ENCODE measurements around the gene SSBP1. TPM values are rescaled to one million over a fixed set of nuclear protein-coding genes. Genes with fewer than 3 reads are reported as not detected.

SSBP1 gene
- total and polyA plus RNA-seq, 2 donors (not counting 3 experiments of a cell fraction or from before 2014, with no cell fraction given): 77.9 to 169 TPM

DNA sequence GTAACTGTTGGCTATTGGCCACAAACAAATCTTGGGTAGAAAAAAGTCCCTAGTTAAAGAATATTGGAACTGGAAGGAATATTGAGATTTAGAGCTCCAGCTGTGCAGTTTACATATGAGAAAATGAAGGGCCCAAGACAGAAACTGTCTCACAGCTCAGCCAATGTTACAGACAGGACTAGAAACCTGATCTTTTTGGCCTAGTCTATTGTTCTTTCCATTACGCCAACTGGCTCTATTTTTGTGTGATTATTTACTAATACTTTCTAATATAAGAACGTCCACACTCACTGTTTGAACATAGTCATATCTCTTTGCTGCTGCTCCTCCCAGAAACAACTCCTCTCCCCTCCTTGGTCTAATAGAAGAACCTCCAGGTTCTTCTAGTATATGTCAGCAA lies 28.8 kb upstream of the SSBP1 start:
- ChIA-PET CTCF (interaction anchor here (1.3 to 3.9 kb wide), 6 partner anchors 8 to 76 kb away, joined by 3 to 36 read pairs (median 6); partner anchors contain the start of gene DENND11), POLR2A (no interaction called here)
- BruUV-seq (replicated peaks): no TSS peak
- no peak for FAIRE-seq
- Histone ChIP-seq H2AFZ (ENCODE audit: low read depth, low read length) (no peak overlapping the region), H3K27ac (ENCODE audit: insufficient read depth, low read depth, low read length) (no peak overlapping the region), H3K79me2 (ENCODE audit: control insufficient read depth, insufficient read depth, low read length) (no peaks in the 10 kb centered on the region), H3K4me1 (ENCODE audit: control insufficient read depth, extremely low read depth, insufficient read depth, low read length) (no peaks in the 10 kb centered on the region), H3K36me3 (ENCODE audit: control insufficient read depth in 2 of 2, extremely low read depth in 1 of 2, insufficient read depth in 2 of 2, low read length in 2 of 2) (no peaks in the 10 kb centered on the region), H3K9me3 (replicated peaks; ENCODE audit: control insufficient read depth, insufficient read depth, low read length) (no peaks in the 10 kb centered on the region), H3K4me3 (replicated peaks in 1 of 3; ENCODE audit: insufficient read depth in 1 of 3, low read depth in 1 of 3, low read length in 3 of 3) (no peak overlapping the region), H3K9me1 (replicated peaks; ENCODE audit: control insufficient read depth, extremely low read depth, insufficient read depth, low read length) (no peaks in the 10 kb centered on the region), H4K20me1 (replicated peaks; ENCODE audit: control insufficient read depth, extremely low read depth, insufficient read depth, low read length) (no peaks in the 10 kb centered on the region), H3K27me3 (ENCODE audit: control insufficient read depth in 2 of 2, insufficient read depth in 2 of 2, low read length in 2 of 2) (peaks cover 12 to 13% of the 10 kb centered on the region in 2 experiments), H3K9ac (replicated peaks; ENCODE audit: extremely low read depth, insufficient read depth, low read length) (no peak overlapping the region), H3K4me2 (ENCODE audit: insufficient read depth, low read length) (no peak overlapping the region)
- intact Hi-C loops (cut with micrococcal nuclease): no loop called here
- TF ChIP-seq, protein P1, sequence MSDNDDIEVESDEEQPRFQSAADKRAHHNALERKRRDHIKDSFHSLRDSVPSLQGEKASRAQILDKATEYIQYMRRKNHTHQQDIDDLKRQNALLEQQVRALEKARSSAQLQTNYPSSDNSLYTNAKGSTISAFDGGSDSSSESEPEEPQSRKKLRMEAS (IDR thresholded peaks at IDR 0.05; ENCODE audit: insufficient read depth, insufficient read length): no peak
- TF ChIP-seq EZH2 (IDR thresholded peaks at IDR 0.05; ENCODE audit: borderline replicate concordance, low read depth, low read length, severe bottlenecking) (no peak), POLR2AphosphoS5 (IDR thresholded peaks at IDR 0.05; ENCODE audit: insufficient read depth, low read depth, low read length) (no peak)
- TF ChIP-seq, protein P2, sequence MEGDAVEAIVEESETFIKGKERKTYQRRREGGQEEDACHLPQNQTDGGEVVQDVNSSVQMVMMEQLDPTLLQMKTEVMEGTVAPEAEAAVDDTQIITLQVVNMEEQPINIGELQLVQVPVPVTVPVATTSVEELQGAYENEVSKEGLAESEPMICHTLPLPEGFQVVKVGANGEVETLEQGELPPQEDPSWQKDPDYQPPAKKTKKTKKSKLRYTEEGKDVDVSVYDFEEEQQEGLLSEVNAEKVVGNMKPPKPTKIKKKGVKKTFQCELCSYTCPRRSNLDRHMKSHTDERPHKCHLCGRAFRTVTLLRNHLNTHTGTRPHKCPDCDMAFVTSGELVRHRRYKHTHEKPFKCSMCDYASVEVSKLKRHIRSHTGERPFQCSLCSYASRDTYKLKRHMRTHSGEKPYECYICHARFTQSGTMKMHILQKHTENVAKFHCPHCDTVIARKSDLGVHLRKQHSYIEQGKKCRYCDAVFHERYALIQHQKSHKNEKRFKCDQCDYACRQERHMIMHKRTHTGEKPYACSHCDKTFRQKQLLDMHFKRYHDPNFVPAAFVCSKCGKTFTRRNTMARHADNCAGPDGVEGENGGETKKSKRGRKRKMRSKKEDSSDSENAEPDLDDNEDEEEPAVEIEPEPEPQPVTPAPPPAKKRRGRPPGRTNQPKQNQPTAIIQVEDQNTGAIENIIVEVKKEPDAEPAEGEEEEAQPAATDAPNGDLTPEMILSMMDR (IDR thresholded peaks at IDR 0.05; ENCODE audit: extremely low read depth in 1 of 2, insufficient read depth in 1 of 2, low read depth in 1 of 2, low read length in 2 of 2): no peak
- DNase-seq (ENCODE audit: low read depth, low spot score): no peak
- dilution Hi-C loops (cut with MboI; ENCODE audit: extremely low pct_ligation_motif_present, low sequenced_read_pairs): no loop called here

DNA sequence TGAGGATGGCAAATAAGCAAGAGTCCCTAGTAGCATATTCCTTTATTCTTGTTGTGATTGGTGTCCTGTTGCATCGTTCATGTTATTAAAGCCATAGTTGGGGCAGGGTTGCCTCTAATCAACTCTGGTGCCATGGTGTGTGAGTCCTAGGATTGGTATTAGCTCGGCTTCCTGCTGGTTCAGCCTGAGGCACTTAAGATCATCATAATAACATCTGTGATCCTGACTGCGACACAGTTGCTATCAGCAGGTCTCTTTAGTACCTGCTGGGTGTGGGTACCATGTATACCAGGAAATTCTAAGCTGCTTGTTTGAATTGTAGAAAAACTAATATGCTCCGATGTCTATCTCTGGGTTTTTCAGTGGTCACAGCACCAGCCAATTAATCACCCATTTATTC lies 28.4 kb upstream of the SSBP1 start:
- POLR2A ChIA-PET: no interaction called here
- intact Hi-C loops (cut with micrococcal nuclease): no loop called here

More for the DNA sequence above, 28.4 kb upstream of the SSBP1 start:
- H3K9ac ChIP-seq (replicated peaks; ENCODE audit: extremely low read depth, insufficient read depth, low read length): no peak overlapping the region
- H3K4me3 ChIP-seq (replicated peaks in 1 of 3; ENCODE audit: insufficient read depth in 1 of 3, low read depth in 1 of 3, low read length in 3 of 3): no peak overlapping the region
- H4K20me1 ChIP-seq (replicated peaks; ENCODE audit: control insufficient read depth, extremely low read depth, insufficient read depth, low read length): no peaks in the 10 kb centered on the region
- BruUV-seq (replicated peaks): no TSS peak
- no peak overlapping the region for H3K4me2 ChIP-seq (ENCODE audit: insufficient read depth, low read length)
- no peaks in the 10 kb centered on the region for H3K9me1 ChIP-seq (replicated peaks; ENCODE audit: control insufficient read depth, extremely low read depth, insufficient read depth, low read length)
- no peak for DNase-seq (ENCODE audit: low read depth, low spot score)
- no peak overlapping the region for H2AFZ ChIP-seq (ENCODE audit: low read depth, low read length)
- H3K27me3 ChIP-seq (ENCODE audit: control insufficient read depth in 2 of 2, insufficient read depth in 2 of 2, low read length in 2 of 2): peaks cover 8 to 9% of the 10 kb centered on the region in 2 experiments
- H3K9me3 ChIP-seq (replicated peaks; ENCODE audit: control insufficient read depth, insufficient read depth, low read length): no peaks in the 10 kb centered on the region
- no peak overlapping the region for H3K27ac ChIP-seq (ENCODE audit: insufficient read depth, low read depth, low read length)
- H3K4me1 ChIP-seq (ENCODE audit: control insufficient read depth, extremely low read depth, insufficient read depth, low read length): no peaks in the 10 kb centered on the region
- dilution Hi-C loops (cut with MboI; ENCODE audit: extremely low pct_ligation_motif_present, low sequenced_read_pairs): no loop called here
- no peak for FAIRE-seq
- CTCF ChIA-PET: interaction anchor here (0.6 to 3.9 kb wide), 6 partner anchors 8 to 76 kb away, joined by 3 to 36 read pairs (median 6); partner anchors contain the start of gene DENND11
- no peaks in the 10 kb centered on the region for H3K36me3 ChIP-seq (ENCODE audit: control insufficient read depth in 2 of 2, extremely low read depth in 1 of 2, insufficient read depth in 2 of 2, low read length in 2 of 2)
- no peaks in the 10 kb centered on the region for H3K79me2 ChIP-seq (ENCODE audit: control insufficient read depth, insufficient read depth, low read length)
- no peak for TF ChIP-seq MYC (IDR thresholded peaks at IDR 0.05; ENCODE audit: low read depth, low read length)
- TF ChIP-seq FOS (IDR thresholded peaks at IDR 0.05; ENCODE audit: borderline replicate concordance, insufficient read depth, low read length): no peak
- no peak for TF ChIP-seq EZH2 (IDR thresholded peaks at IDR 0.05; ENCODE audit: borderline replicate concordance, low read depth, low read length, severe bottlenecking)
- TF ChIP-seq, protein P2 (IDR thresholded peaks at IDR 0.05; ENCODE audit: extremely low read depth in 1 of 2, insufficient read depth in 1 of 2, low read depth in 1 of 2, low read length in 2 of 2): no peak
- no peak for TF ChIP-seq GATA2 (IDR thresholded peaks at IDR 0.05; ENCODE audit: insufficient read depth, insufficient read length, low read depth, low read length)
- no peak for TF ChIP-seq POLR2A (IDR thresholded peaks at IDR 0.05; ENCODE audit: low read depth, low read length)
- TF ChIP-seq, protein P1 (IDR thresholded peaks at IDR 0.05; ENCODE audit: insufficient read depth, insufficient read length): no peak
- TF ChIP-seq JUN (IDR thresholded peaks at IDR 0.05; ENCODE audit: borderline replicate concordance, insufficient read depth, insufficient read length, low read depth): no peak
- TF ChIP-seq POLR2AphosphoS5 (IDR thresholded peaks at IDR 0.05; ENCODE audit: insufficient read depth, low read depth, low read length): no peak

Measured in endothelial cell of umbilical vein (primary cell).